Naive thymus-derived CD8-positive, alpha-beta T cell (primary cell): Measurements from ENCODE around the gene PTPA. TPM values are rescaled to one million over a fixed set of nuclear protein-coding genes. Genes with fewer than 3 reads are reported as not detected.

Experiments
- ATAC-seq, 2 donors: fragments of 150-1000 bp; cut with Tn5 transposase in 1 of 2; sonication (Bioruptor Pico), chemical (Tn5 transposase) in 1 of 2; 1 replicate in 1 of 2; 2 replicates in 1 of 2; pipeline ENCODE4 v1.10.0; 2021; ENCODE audit warnings: mild to moderate bottlenecking in 2 of 2, moderate library complexity in 2 of 2
- POLR2A ChIA-PET: fragments of 350-600 bp; sonication (Branson Sonifier 250); formaldehyde crosslinking; loops from one replicate; lab custom pipeline; 2021; ENCODE audit warnings: antibody characterized with exemption; lab: Charles Lee
- DNase-seq, 10 donors: peaks; one replicate each; pipeline versions ENCODE4 v3.0.0 to v3.0.0-alpha.2; 2020 to 2022
- H3K27ac Mint-ChIP-seq, 10 donors: one replicate each; pipeline ENCODE4 v1.8.0; 2020 to 2022; ENCODE audit warnings: mild to moderate bottlenecking in 10 of 10, mixed read lengths in 10 of 10, moderate library complexity in 4 of 10, inconsistent platforms in 1 of 10
- H3K27me3 Mint-ChIP-seq, 5 donors: one replicate each; pipeline ENCODE4 v1.8.0; 2021 to 2022; ENCODE audit warnings: mixed read lengths in 5 of 5
- H3K36me3 Mint-ChIP-seq, 3 donors: one replicate each; pipeline ENCODE4 v1.8.0; 2020 to 2022; ENCODE audit warnings: mixed read lengths in 3 of 3, mild to moderate bottlenecking in 2 of 3, inconsistent platforms in 1 of 3
- H3K4me1 Mint-ChIP-seq, 4 donors: one replicate each; pipeline ENCODE4 v1.8.0; 2021 to 2022; ENCODE audit warnings: mixed read lengths in 4 of 4
- H3K4me3 Mint-ChIP-seq, 10 donors: one replicate each; pipeline ENCODE4 v1.8.0; 2020 to 2022; ENCODE audit warnings: mild to moderate bottlenecking in 10 of 10, mixed read lengths in 10 of 10, moderate library complexity in 6 of 10, inconsistent platforms in 1 of 10
- H3K9me3 Mint-ChIP-seq, 9 donors: one replicate each; pipeline ENCODE4 v1.8.0; 2020 to 2022; ENCODE audit warnings: mixed read lengths in 9 of 9, mild to moderate bottlenecking in 3 of 9, inconsistent platforms in 1 of 9, moderate library complexity in 1 of 9
- polyA plus RNA-seq, 3 donors: library from polyadenylated mRNA; unstranded; fragments of 300-500 nt; fragmentation: Illumina TruSeq; gene quantifications; one replicate each; pipeline ENCODE4 v1.2.3, GENCODE V29; 2021
- total RNA-seq, 8 experiments: library from RNA in 2 of 8; stranded (reverse) in 2 of 8; gene quantifications; one replicate each; pipeline ENCODE4 v1.2.3 and lab custom pipeline; 2021 to 2026

The PTPA gene
- total and polyA plus RNA-seq, 5 experiments from 2014 or later, result 13.7 to 60.6 (median 15.5) TPM

- DNase-seq (peak; percentile 71 to 90 (median 85)), ATAC-seq (peak; percentile 99 to 100)
- H3K27ac Mint-ChIP-seq, result peak overlapping the region in 8 of 10 donors; percentile 38 to 90 (median 70)
- POLR2A ChIA-PET, result interaction anchor here (0.9 to 1.3 kb wide), 4 partner anchors 18 to 252 kb away, joined by 3 to 5 read pairs (median 3); partner anchors contain the start of genes CRAT and PTPA
- no peak overlapping the region for H3K4me3 Mint-ChIP-seq
- no peaks in the 10 kb centered on the region for H3K9me3 Mint-ChIP-seq
- peaks cover 3 to 12% (median 6%) of the 10 kb centered on the region in 4 donors for H3K4me1 Mint-ChIP-seq
- H3K36me3 Mint-ChIP-seq, result peaks cover 0 to 71% (median 11%) of the 10 kb centered on the region in 3 donors
- H3K27me3 Mint-ChIP-seq, result no peaks in the 10 kb centered on the region
These were observed 20.3 kb downstream of the PTPA start for GRCh38 chr9:129131300-129132145.

GRCh38 chr9:129133082-129133481 is 21.9 kb downstream of the PTPA start:
- H3K27ac Mint-ChIP-seq, result no peak overlapping the region
- H3K4me3 Mint-ChIP-seq, result no peak overlapping the region
- ATAC-seq (no peak), DNase-seq (no peak)
- POLR2A ChIA-PET, result no interaction called here
- H3K4me1 Mint-ChIP-seq, result peaks cover 3 to 12% (median 6%) of the 10 kb centered on the region in 4 donors
- H3K9me3 Mint-ChIP-seq, result no peaks in the 10 kb centered on the region
- peaks cover 0 to 67% (median 14%) of the 10 kb centered on the region in 3 donors for H3K36me3 Mint-ChIP-seq
- H3K27me3 Mint-ChIP-seq, result no peaks in the 10 kb centered on the region

GRCh38 chr9:129135476-129135875 is 24.3 kb downstream of the PTPA start:
- Mint-ChIP-seq H3K36me3 (peaks cover 0 to 48% (median 14%) of the 10 kb centered on the region in 3 donors), H3K27me3 (no peaks in the 10 kb centered on the region), H3K4me1 (peaks cover 12 to 27% (median 18%) of the 10 kb centered on the region in 4 donors), H3K9me3 (no peaks in the 10 kb centered on the region), H3K4me3 (no peak overlapping the region), H3K27ac (no peak overlapping the region)
- DNase-seq (no peak), ATAC-seq (no peak)
- POLR2A ChIA-PET, result interaction anchor here (0.6 to 0.9 kb wide), 3 partner anchors 17 to 490 kb away, joined by 3 read pairs; partner anchors contain the start of gene NTMT1

GRCh38 chr9:129136446-129137035 is 25.3 kb downstream of the PTPA start:
- H3K27me3 Mint-ChIP-seq, result no peaks in the 10 kb centered on the region
- DNase-seq (no peak), ATAC-seq (no peak)
- no peak overlapping the region for H3K4me3 Mint-ChIP-seq
- POLR2A ChIA-PET, result no interaction called here
- peaks cover 0 to 42% (median 9%) of the 10 kb centered on the region in 3 donors for H3K36me3 Mint-ChIP-seq
- peaks cover 12 to 36% (median 26%) of the 10 kb centered on the region in 4 donors for H3K4me1 Mint-ChIP-seq
- no peak overlapping the region for H3K27ac Mint-ChIP-seq
- no peaks in the 10 kb centered on the region for H3K9me3 Mint-ChIP-seq

- Mint-ChIP-seq H3K27ac (no peak overlapping the region), H3K27me3 (no peaks in the 10 kb centered on the region), H3K9me3 (no peaks in the 10 kb centered on the region), H3K4me3 (peak overlapping the region in 2 of 10 donors; percentile 22 to 23), H3K36me3 (peaks cover 0 to 37% (median 6%) of the 10 kb centered on the region in 3 donors), H3K4me1 (peaks cover 12 to 37% (median 30%) of the 10 kb centered on the region in 4 donors)
- no peak for ATAC-seq
- POLR2A ChIA-PET, result interaction anchor here (3.6 to 6.0 kb wide), 2 partner anchors 37 to 488 kb away, joined by 25 to 38 read pairs; partner anchors contain the start of gene NTMT1
- no peak for DNase-seq
These were observed 26.3 kb downstream of the PTPA start for GRCh38 chr9:129137292-129138143.

- no peak for DNase-seq
- H3K36me3 Mint-ChIP-seq, result peaks cover 0 to 37% (median 10%) of the 10 kb centered on the region in 3 donors
- H3K27me3 Mint-ChIP-seq, result no peaks in the 10 kb centered on the region
- H3K4me1 Mint-ChIP-seq, result peaks cover 16 to 37% (median 36%) of the 10 kb centered on the region in 4 donors
- no peaks in the 10 kb centered on the region for H3K9me3 Mint-ChIP-seq
- H3K27ac Mint-ChIP-seq, result no peak overlapping the region
- peak overlapping the region in 2 of 10 donors; percentile 22 to 23 for H3K4me3 Mint-ChIP-seq
- POLR2A ChIA-PET, result interaction anchor here (1.1 to 6.0 kb wide), 3 partner anchors 36 to 487 kb away, joined by 3 to 38 read pairs (median 25); partner anchors contain the start of gene NTMT1
- ATAC-seq, result no peak
These were observed 26.9 kb downstream of the PTPA start for GRCh38 chr9:129138144-129138462.

- ATAC-seq, result peak; percentile 1 to 2
- no peaks in the 10 kb centered on the region for H3K9me3 Mint-ChIP-seq
- peak overlapping the region in 3 of 10 donors; percentile 87 to 96 (median 95) for H3K4me3 Mint-ChIP-seq
- peaks cover 14 to 38% (median 36%) of the 10 kb centered on the region in 4 donors for H3K4me1 Mint-ChIP-seq
- no peaks in the 10 kb centered on the region for H3K27me3 Mint-ChIP-seq
- DNase-seq, result no peak
- H3K27ac Mint-ChIP-seq, result peak overlapping the region in 9 of 10 donors; percentile 21 to 99 (median 97)
- peaks cover 0 to 35% (median 10%) of the 10 kb centered on the region in 3 donors for H3K36me3 Mint-ChIP-seq
- POLR2A ChIA-PET, result interaction anchor here (0.6 to 6.0 kb wide), 9 partner anchors 36 to 486 kb away, joined by 3 to 38 read pairs (median 8); partner anchors contain the start of gene NTMT1
These were observed 27.4 kb downstream of the PTPA start for GRCh38 chr9:129138476-129139232.

- peaks cover 16 to 43% (median 34%) of the 10 kb centered on the region in 4 donors for H3K4me1 Mint-ChIP-seq
- no peaks in the 10 kb centered on the region for H3K9me3 Mint-ChIP-seq
- peak overlapping the region; percentile 83 to 96 (median 92) for H3K4me3 Mint-ChIP-seq
- POLR2A ChIA-PET, result interaction anchor here (0.6 to 6.0 kb wide), 14 partner anchors 26 to 598 kb away, joined by 3 to 38 read pairs (median 4); partner anchors contain the start of genes IER5L and NTMT1
- peaks cover 0 to 35% (median 7%) of the 10 kb centered on the region in 3 donors for H3K36me3 Mint-ChIP-seq
- DNase-seq (peak; percentile 43 to 87 (median 76)), ATAC-seq (peak; percentile 67 to 75)
- H3K27me3 Mint-ChIP-seq, result no peaks in the 10 kb centered on the region
- peak overlapping the region; percentile 92 to 99 (median 98) for H3K27ac Mint-ChIP-seq
These were observed 28.2 kb downstream of the PTPA start for GRCh38 chr9:129139233-129139992.

GRCh38 chr9:129139993-129140396 is 28.8 kb downstream of the PTPA start:
- Mint-ChIP-seq H3K4me1 (peaks cover 16 to 43% (median 34%) of the 10 kb centered on the region in 4 donors), H3K9me3 (no peaks in the 10 kb centered on the region), H3K36me3 (peaks cover 0 to 30% (median 7%) of the 10 kb centered on the region in 3 donors), H3K27ac (peak overlapping the region; percentile 92 to 99 (median 98)), H3K27me3 (no peaks in the 10 kb centered on the region), H3K4me3 (peak overlapping the region; percentile 83 to 96 (median 92))
- POLR2A ChIA-PET, result interaction anchor here (0.5 to 6.0 kb wide), 18 partner anchors 9 to 887 kb away, joined by 3 to 38 read pairs (median 4); partner anchors contain the start of genes C9orf50, IER5L and NTMT1
- ATAC-seq (peak; percentile 86), DNase-seq (peak; percentile 51 to 88 (median 66))

GRCh38 chr9:129140397-129141065 is 29.3 kb downstream of the PTPA start:
- POLR2A ChIA-PET, result interaction anchor here (0.5 to 6.0 kb wide), 19 partner anchors 9 to 887 kb away, joined by 3 to 38 read pairs (median 3); partner anchors contain the start of genes C9orf50, IER5L, MIGA2 and NTMT1
- Mint-ChIP-seq H3K4me3 (peak overlapping the region; percentile 83 to 96 (median 92)), H3K9me3 (no peaks in the 10 kb centered on the region), H3K27me3 (no peaks in the 10 kb centered on the region), H3K27ac (peak overlapping the region; percentile 92 to 99 (median 98)), H3K36me3 (peaks cover 0 to 27% (median 7%) of the 10 kb centered on the region in 3 donors), H3K4me1 (peaks cover 16 to 43% (median 34%) of the 10 kb centered on the region in 4 donors)
- DNase-seq, result peak in 2 of 10 donors; percentile 4 to 8
- peak; percentile 3 to 20 for ATAC-seq
